GM21423 (cell line): ENCODE results near the gene FGFRL1.

Experiments
- ATAC-seq: cut with Tn5 transposase; IDR thresholded peaks from one replicate; pipeline ENCODE4 v1.9.1; 2021; ENCODE audit warnings: mild to moderate bottlenecking, moderate library complexity; ENCODE audit not compliant: unreplicated experiment

The FGFRL1 gene

DNA sequence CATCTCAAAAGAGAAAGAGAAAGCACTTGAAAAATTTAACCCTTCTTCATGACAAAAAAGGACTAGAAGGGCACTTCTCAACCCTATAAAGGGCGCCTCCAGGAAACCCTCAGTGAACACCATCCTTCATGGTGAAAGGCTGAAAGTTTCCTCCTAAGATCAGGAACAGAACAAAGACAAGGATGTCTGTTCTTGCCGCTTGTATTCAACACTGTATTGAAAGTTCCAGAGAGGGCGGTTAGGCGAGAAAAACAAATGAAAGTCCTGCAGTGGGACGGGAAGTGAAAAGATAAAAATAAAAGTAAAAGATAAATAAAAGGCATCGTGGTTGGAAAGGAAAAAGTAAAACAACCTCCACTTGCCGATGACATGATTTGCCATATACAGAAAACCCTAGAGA, 51.0 kb downstream of the FGFRL1 start:
- no peak for ATAC-seq

DNA sequence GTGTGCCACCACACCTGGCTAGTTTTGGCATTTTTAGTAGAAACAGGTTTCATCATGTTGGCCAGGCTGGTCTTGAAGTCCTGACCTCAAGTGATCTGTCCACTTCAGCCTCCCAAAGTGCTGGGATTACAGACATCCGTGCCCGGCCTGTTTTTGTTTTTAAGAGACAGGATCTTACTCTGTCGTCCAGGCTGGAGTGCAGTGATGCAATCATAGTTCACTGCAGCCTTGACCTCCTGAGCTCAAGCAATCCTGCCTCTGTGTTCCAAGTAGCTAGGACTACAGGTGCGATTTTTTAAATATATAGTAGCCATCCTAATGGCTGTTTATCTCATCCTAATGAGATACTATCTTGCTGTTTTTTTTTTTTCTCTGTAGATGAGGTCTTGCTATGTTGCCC, 54.3 kb downstream of the FGFRL1 start:
- no peak for ATAC-seq

DNA sequence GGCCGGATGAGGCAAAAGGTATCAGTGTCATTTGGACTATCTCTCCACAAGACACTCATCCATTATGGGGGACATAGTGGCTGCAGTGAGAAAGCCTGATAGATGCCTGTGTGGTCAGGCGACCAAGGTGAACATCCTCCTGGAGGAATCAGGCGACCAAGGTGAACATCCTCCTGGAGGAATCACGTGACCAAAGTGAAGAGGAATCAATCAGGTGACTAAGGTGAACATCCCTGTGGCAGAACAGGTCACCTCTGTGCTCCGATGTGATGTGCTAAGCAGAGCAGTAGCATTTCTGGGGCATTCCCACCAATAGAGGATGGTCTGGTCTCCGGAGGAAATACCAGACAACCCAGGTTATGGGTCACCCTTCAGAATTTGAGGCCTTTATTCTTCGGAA, 58.0 kb downstream of the FGFRL1 start:
- no peak for ATAC-seq

DNA sequence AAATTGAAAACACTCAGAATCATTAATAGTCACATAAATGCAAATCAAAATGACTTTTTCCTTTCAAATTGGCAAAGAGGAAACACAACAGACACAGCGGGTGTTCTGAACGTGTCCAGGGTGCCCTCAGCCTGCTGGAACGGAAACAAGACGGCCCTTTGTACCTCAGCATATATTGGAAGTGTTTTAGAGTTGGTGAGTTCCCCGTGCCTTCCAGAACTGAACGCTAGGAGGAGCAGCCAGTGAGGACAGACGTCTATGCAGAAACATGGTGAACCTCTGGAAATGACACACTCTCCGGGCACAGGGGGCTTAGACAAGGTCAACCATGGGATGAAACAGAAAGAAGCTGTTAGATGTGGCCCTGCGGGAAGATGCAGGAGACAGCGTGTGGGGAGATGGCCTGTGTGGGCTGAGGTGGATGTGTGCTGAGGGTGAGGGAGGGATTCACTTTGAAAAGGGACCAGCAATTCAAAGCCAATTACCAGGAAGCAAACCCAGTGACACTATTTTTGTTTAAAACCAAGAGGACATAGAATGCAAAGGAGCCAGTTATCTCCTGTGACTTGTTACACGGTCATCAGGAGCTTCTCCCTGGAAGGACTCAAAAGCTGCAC, 61.5 kb downstream of the FGFRL1 start:
- ATAC-seq: no peak

DNA sequence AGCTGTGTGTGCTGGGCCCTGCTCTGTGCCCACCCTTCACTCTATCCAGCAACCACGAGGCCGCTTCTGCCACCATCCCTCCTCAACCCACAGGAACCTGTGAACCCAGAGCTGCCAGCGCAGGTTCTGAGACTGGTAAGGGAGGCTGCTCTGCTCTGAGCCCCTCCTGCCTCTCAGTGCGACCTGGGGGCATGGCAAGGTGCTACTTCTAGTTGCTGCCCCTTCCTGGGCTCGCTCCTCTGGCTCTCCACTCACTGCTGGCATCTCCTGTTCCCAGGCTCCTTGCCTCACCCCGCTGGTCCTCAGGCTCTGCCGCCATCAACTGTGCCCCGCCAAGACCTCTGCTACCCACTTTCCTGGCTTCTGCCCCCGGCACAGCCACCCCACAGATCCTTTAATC, 62.7 kb downstream of the FGFRL1 start:
- no peak for ATAC-seq

DNA sequence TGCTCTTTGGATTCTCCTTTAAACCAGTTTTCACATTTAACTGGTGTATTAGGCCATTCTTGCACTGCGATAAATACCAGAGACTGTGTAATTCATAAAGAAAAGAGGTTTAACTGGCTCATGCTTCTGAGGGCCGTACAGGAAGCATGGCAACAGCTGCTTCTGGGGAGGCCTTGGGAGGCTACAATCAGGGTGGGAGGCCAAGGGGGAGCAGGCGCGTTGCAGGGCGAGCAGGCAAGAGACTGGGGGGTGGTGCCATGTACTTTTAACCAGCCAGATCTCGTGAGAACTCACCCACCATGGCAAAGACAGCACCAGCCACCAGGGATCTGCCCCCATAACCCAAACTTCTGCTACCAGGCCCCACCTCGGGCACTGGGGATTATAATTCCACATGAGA, 63.8 kb downstream of the FGFRL1 start:
- ATAC-seq: no peak

DNA sequence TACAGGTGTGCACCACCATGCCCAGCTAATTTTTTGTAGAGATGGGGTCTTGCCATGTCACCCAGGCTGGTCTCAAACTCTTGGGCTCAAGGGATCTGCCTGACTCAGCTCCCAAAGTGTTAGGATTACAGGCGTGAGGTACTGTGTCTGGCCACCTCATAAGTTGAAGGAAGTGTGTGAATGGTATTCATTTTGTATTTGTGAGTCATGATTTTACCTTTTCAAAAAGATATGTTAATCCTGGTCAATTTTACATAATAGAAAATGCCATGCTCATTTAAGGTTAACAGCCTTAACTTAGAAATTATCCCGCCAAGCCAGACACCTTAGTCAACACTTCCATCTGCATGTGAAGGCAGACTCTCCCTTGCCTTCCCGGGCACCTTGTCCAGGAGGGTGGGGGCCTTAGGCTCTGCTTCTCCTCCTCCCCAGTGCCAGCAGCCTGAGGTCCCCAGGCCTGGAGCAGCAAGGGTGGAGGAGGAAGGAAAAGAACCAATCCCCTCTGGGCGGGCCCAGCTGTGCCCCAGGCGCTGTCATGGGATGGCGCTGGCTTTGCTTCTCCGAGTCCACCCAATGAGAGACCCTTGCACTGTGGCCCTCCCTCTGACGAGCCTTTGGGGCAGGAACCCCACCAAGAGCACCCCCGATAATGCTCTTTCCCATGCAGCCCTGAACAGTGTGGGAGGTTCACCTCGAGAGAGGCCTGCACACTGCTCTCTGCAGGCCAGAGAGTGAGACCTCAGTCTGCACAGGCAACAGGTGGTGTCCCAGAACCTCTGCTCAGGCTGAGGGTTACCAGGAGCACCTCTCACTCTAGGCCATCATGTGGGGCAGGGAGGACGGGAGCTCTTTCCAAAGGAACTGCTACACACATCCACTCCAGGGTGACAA, 64.6 kb downstream of the FGFRL1 start:
- no peak for ATAC-seq
